IMR-90 (cell line): ENCODE data around the gene SLC1A1. TPM values are rescaled to one million over a fixed set of nuclear protein-coding genes. Genes with fewer than 3 reads are reported as not detected.

Experiments
- ATAC-seq: fragments of 200-7000 bp; cut with Tn5 transposase; 2 replicates; pipeline ENCODE4 v1.9.1; 2020; ENCODE audit warnings: low read depth, mild to moderate bottlenecking, moderate library complexity
- BruUV-seq: library from RNA; stranded (reverse); fragments of 400-500 nt; replicated peaks from 2 replicates; lab custom pipeline; 2021; lab: Mats Ljungman, UMichigan
- CTCF ChIA-PET: fragments of 300-600 bp; formaldehyde crosslinking; extraction: SDS; loops from one replicate; lab custom pipeline; 2021; ENCODE audit warnings: antibody characterized with exemption; lab: Yijun Ruan, JAX
- POLR2A ChIA-PET: fragments of 300-600 bp; sonication (Branson Sonifier 250); formaldehyde crosslinking; loops from one replicate; lab custom pipeline; 2022; ENCODE audit warnings: antibody characterized with exemption; ENCODE audit not compliant: unreplicated experiment; lab: Charles Lee
- DNase-seq: peaks from one replicate; pipeline ENCODE4 v3.0.0; 2013
- H2AFZ ChIP-seq: replicated peaks from 2 replicates; pipeline ENCODE3; 2013; ENCODE audit warnings: low read length, mild to moderate bottlenecking; ENCODE audit not compliant: poor library complexity
- H2AK5ac ChIP-seq: 2 replicates; pipeline ENCODE4 v1.6.1; 2013; ENCODE audit warnings: low read depth, low read length, inconsistent platforms
- H2AK9ac ChIP-seq: replicated peaks from 2 replicates; pipeline ENCODE3; 2013; ENCODE audit warnings: mild to moderate bottlenecking, low read depth, low read length, moderate library complexity; ENCODE audit not compliant: poor library complexity
- H2BK120ac ChIP-seq: 2 replicates; pipeline ENCODE4 v1.6.1; 2013; ENCODE audit warnings: low read depth, low read length, inconsistent platforms
- H2BK15ac ChIP-seq: 3 replicates; pipeline ENCODE4 v1.6.1; 2013; ENCODE audit warnings: low read depth, low read length, inconsistent platforms
- H2BK20ac ChIP-seq: 2 replicates; pipeline ENCODE4 v1.6.1; 2013; ENCODE audit warnings: low read depth, mild to moderate bottlenecking, inconsistent platforms, low read length, moderate library complexity
- H2BK5ac ChIP-seq: 2 replicates; pipeline ENCODE4 v1.6.1; 2013; ENCODE audit warnings: mild to moderate bottlenecking, low read depth, low read length, inconsistent platforms; ENCODE audit not compliant: poor library complexity, severe bottlenecking
- H3K14ac ChIP-seq: replicated peaks from 2 replicates; pipeline ENCODE4 v1.6.1; 2013; ENCODE audit warnings: low read depth, low read length, inconsistent platforms
- H3K18ac ChIP-seq: 2 replicates; pipeline ENCODE4 v1.6.1; 2013; ENCODE audit warnings: low read depth, low read length, control low read depth
- H3K23ac ChIP-seq: 2 replicates; pipeline ENCODE4 v1.6.1; 2013; ENCODE audit warnings: low read depth, low read length, inconsistent platforms
- H3K27ac ChIP-seq: 2 replicates; pipeline ENCODE4 v1.5.1; 2013; ENCODE audit warnings: mild to moderate bottlenecking, control low read depth, low read length; ENCODE audit not compliant: insufficient read depth
- H3K27me3 ChIP-seq: 2 replicates; pipeline ENCODE4 v1.6.1; 2013; ENCODE audit warnings: low read length; ENCODE audit not compliant: control insufficient read depth, insufficient read depth
- H3K36me3 ChIP-seq: 2 replicates; pipeline ENCODE4 v1.6.1; 2013; ENCODE audit warnings: low read length, mixed read lengths; ENCODE audit not compliant: control insufficient read depth, insufficient read depth
- H3K4ac ChIP-seq: 2 replicates; pipeline ENCODE4 v1.6.1; 2013; ENCODE audit warnings: low read depth, low read length, inconsistent platforms
- H3K4me1 ChIP-seq: 2 replicates; pipeline ENCODE4 v1.6.1; 2013; ENCODE audit warnings: low read length, mixed read lengths; ENCODE audit not compliant: control insufficient read depth, insufficient read depth
- H3K4me2 ChIP-seq: 2 replicates; pipeline ENCODE4 v1.6.1; 2013; ENCODE audit warnings: low read depth, mild to moderate bottlenecking, control low read depth, low read length, moderate library complexity
- H3K4me3 ChIP-seq: 2 replicates; pipeline ENCODE4 v1.5.1; 2013; ENCODE audit warnings: low read depth, mild to moderate bottlenecking, control low read depth, low read length, moderate library complexity; ENCODE audit not compliant: insufficient read depth
- H3K56ac ChIP-seq: 2 replicates; pipeline ENCODE4 v1.6.1; 2013; ENCODE audit warnings: low read length, inconsistent platforms; ENCODE audit not compliant: insufficient read depth; ENCODE audit errors: extremely low read depth
- H3K79me1 ChIP-seq, 2 experiments: 2 replicates each; pipeline ENCODE4 v1.6.1; 2013; ENCODE audit warnings: low read length in 2 of 2, inconsistent platforms in 1 of 2, low read depth in 1 of 2
- H3K9ac ChIP-seq: 2 replicates; pipeline ENCODE4 v1.6.1; 2013; ENCODE audit warnings: low read depth, low read length, control low read depth
- H3K9me1 ChIP-seq: 2 replicates; pipeline ENCODE4 v1.6.1; 2013; ENCODE audit warnings: low read length, inconsistent platforms; ENCODE audit not compliant: insufficient read depth
- H3K9me3 ChIP-seq: 2 replicates; pipeline ENCODE4 v1.6.1; 2013; ENCODE audit warnings: low read length; ENCODE audit not compliant: control insufficient read depth, insufficient read depth
- H4K20me1 ChIP-seq: 2 replicates; pipeline ENCODE4 v1.6.1; 2013; ENCODE audit warnings: low read length, inconsistent platforms; ENCODE audit not compliant: insufficient read depth
- H4K5ac ChIP-seq: 2 replicates; pipeline ENCODE4 v1.6.1; 2013; ENCODE audit warnings: mild to moderate bottlenecking, low read depth, low read length, control low read depth
- H4K8ac ChIP-seq, 2 experiments: 2 replicates each; pipeline ENCODE4 v1.6.1; 2013; ENCODE audit warnings: low read depth in 2 of 2, low read length in 2 of 2, control low read depth in 1 of 2, inconsistent platforms in 1 of 2
- H4K91ac ChIP-seq: 2 replicates; pipeline ENCODE4 v1.6.1; 2013; ENCODE audit warnings: low read depth, low read length, inconsistent platforms; ENCODE audit not compliant: insufficient read depth
- CHD1 ChIP-seq: IDR thresholded peaks from 2 replicates; pipeline ENCODE4 v1.6.1; 2012; ENCODE audit warnings: low read depth, low read length, improper control_type of control experiment
- FOS ChIP-seq: fragments of 150-350 bp; IDR thresholded peaks from 2 replicates; pipeline ENCODE4 v1.6.1; 2016; ENCODE audit warnings: low read depth, low read length
- MAFK ChIP-seq: IDR thresholded peaks from 2 replicates; pipeline ENCODE4 v1.6.1; 2012; ENCODE audit warnings: low read depth, low read length, improper control_type of control experiment
- MAZ ChIP-seq: IDR thresholded peaks from 2 replicates; pipeline ENCODE4 v1.6.1; 2012; ENCODE audit warnings: low read depth, mild to moderate bottlenecking, low read length, improper control_type of control experiment, moderate library complexity, borderline replicate concordance
- MXI1 ChIP-seq: IDR thresholded peaks from 2 replicates; pipeline ENCODE4 v1.6.1; 2012; ENCODE audit warnings: low read depth, mild to moderate bottlenecking, low read length, moderate library complexity, borderline replicate concordance
- POLR2A ChIP-seq: IDR thresholded peaks from 2 replicates; pipeline ENCODE4 v1.6.1; 2012; ENCODE audit warnings: mild to moderate bottlenecking, low read depth, low read length
- RCOR1 ChIP-seq: IDR thresholded peaks from 2 replicates; pipeline ENCODE4 v1.6.1; 2012; ENCODE audit warnings: mild to moderate bottlenecking, low read length, improper control_type of control experiment; ENCODE audit not compliant: insufficient replicate concordance
- RFX5 ChIP-seq: IDR thresholded peaks from 2 replicates; pipeline ENCODE4 v1.8.0; 2012; ENCODE audit warnings: low read depth, mild to moderate bottlenecking, low read length, moderate library complexity
- SMC3 ChIP-seq: fragments of 150-350 bp; IDR thresholded peaks from 2 replicates; pipeline ENCODE4 v1.6.1; 2016; ENCODE audit warnings: low read depth, mild to moderate bottlenecking, antibody characterized with exemption, low read length, moderate library complexity
- WGBS, 2 experiments: methylation state at CpG; one replicate each; pipeline versions ENCODE4 v1.1.5 to v1.1.7; 2013; ENCODE audit warnings: missing lambda C conversion rate in 2 of 2; ENCODE audit not compliant: insufficient read length in 1 of 2; ENCODE audit errors: extremely low coverage in 2 of 2; 5-methylcytosine and 5-hydroxymethylcytosine counted together
- dilution Hi-C: fragments of 300-500 bp; cut with HindIII; formaldehyde crosslinking; loops from one replicate; pipeline ENCODE4 v1.14.3; 2018; ENCODE audit warnings: low sequenced_read_pairs; ENCODE audit not compliant: unreplicated experiment
- in situ Hi-C: fragments of 300-500 bp; cut with MboI; formaldehyde crosslinking; loops from 3 replicates; pipeline ENCODE4 v1.14.3; 2019; ENCODE audit warnings: low sequenced_read_pairs, inconsistent platforms, mixed read lengths
- intact Hi-C: fragments of 100-400 bp; cut with micrococcal nuclease; formaldehyde crosslinking; loops from 2 replicates; pipeline ENCODE4 v1.10.0; 2022
- polyA plus RNA-seq, 3 experiments: library from polyadenylated mRNA; depleted of rRNA; stranded (reverse); fragments of >200 nt; gene quantifications; 2 replicates each; pipeline ENCODE4 v1.2.3, GENCODE V29; 2012; ENCODE audit warnings: low replicate concordance in 1 of 3
- total RNA-seq: library from RNA; depleted of rRNA; stranded (reverse); fragments of >200 nt; gene quantifications from 2 replicates; pipeline ENCODE4 v1.2.3, GENCODE V29; 2012
- TF ChIP-seq, protein P1 (sequence below): fragments of 150-350 bp; IDR thresholded peaks from 2 replicates; pipeline ENCODE4 v1.6.1; 2017; ENCODE audit warnings: mild to moderate bottlenecking, antibody characterized with exemption, low read length, low read depth
- TF ChIP-seq, protein P2 (sequence below): conservative IDR thresholded peaks from 2 replicates; pipeline ENCODE4 v1.5.1; 2012; ENCODE audit warnings: mild to moderate bottlenecking, low read depth, low read length, improper control_type of control experiment
- TF ChIP-seq, protein P3 (sequence below): fragments of 150-350 bp; IDR thresholded peaks from 2 replicates; pipeline ENCODE4 v1.6.1; 2016; ENCODE audit warnings: low read depth, mild to moderate bottlenecking, low read length, moderate library complexity, borderline replicate concordance

Gene SLC1A1
- total and polyA plus RNA-seq, 2 of the 4 experiments (the other 2 are of a cell fraction) = 2.2 to 4.1 TPM

DNA sequence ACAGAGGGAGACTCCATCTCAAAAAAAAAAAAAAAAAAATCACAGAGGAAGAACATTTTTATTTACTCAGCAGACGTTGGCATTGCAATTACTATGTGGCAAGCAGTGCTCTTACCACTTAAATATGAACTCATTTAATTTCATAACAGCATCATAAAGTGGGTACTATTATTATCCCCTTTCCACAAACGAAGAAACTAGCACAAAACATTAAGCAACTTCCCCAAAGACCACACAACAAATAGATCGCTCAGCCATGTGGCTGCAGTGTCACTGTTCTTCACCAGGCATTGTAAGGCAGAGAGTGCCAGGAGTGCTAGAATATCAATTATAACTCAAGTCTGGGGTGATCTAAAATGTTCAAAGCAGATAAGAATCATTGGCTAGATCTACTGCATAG is 102.0 kb downstream of the SLC1A1 start:
- no peaks in the 10 kb centered on the region for H3K79me1 ChIP-seq
- no TSS peak for BruUV-seq
- no peak overlapping the region for H4K8ac ChIP-seq
- no peak overlapping the region for H2AK5ac ChIP-seq
- H2BK120ac ChIP-seq = no peak overlapping the region
- no peak overlapping the region for H3K4ac ChIP-seq
- DNase-seq = no peak
- H3K14ac ChIP-seq = no peak overlapping the region
- H3K56ac ChIP-seq = no peak overlapping the region
- H3K4me2 ChIP-seq = no peak overlapping the region
- in situ Hi-C loops = no loop called here
- no peak overlapping the region for H2AFZ ChIP-seq
- no peak overlapping the region for H2AK9ac ChIP-seq
- H3K4me1 ChIP-seq = peaks cover 7% of the 10 kb centered on the region
- WGBS, 2 experiments = no CpG with 5 or more reads among the region's 3 CpGs
- no peak overlapping the region for H3K27ac ChIP-seq
- H3K9me3 ChIP-seq = no peaks in the 10 kb centered on the region
- H3K18ac ChIP-seq = no peak overlapping the region
- H2BK5ac ChIP-seq = no peak overlapping the region
- dilution Hi-C loops = no loop called here
- no peak overlapping the region for H2BK20ac ChIP-seq
- POLR2A ChIA-PET = no interaction called here
- H3K9ac ChIP-seq = no peak overlapping the region
- H3K27me3 ChIP-seq = no peaks in the 10 kb centered on the region
- H3K36me3 ChIP-seq = no peaks in the 10 kb centered on the region
- peaks cover 3% of the 10 kb centered on the region; the same call in 1 of the 2 replicates for H3K9me1 ChIP-seq
- CTCF ChIA-PET = interaction anchor here (0.6 kb wide), 1 partner anchor 139 kb away, joined by 4 read pairs; no protein-coding TSS in a partner anchor
- no peak for ATAC-seq
- H3K23ac ChIP-seq = no peak overlapping the region
- no peaks in the 10 kb centered on the region for H4K20me1 ChIP-seq
- no peak overlapping the region for H3K4me3 ChIP-seq
- H4K91ac ChIP-seq = no peak overlapping the region
- no peak overlapping the region for H4K5ac ChIP-seq
- TF ChIP-seq, protein P1, sequence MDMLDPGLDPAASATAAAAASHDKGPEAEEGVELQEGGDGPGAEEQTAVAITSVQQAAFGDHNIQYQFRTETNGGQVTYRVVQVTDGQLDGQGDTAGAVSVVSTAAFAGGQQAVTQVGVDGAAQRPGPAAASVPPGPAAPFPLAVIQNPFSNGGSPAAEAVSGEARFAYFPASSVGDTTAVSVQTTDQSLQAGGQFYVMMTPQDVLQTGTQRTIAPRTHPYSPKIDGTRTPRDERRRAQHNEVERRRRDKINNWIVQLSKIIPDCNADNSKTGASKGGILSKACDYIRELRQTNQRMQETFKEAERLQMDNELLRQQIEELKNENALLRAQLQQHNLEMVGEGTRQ = no peak
- TF ChIP-seq CHD1 (no peak), MAZ (no peak), RFX5 (no peak), RCOR1 (no peak), MXI1 (no peak), POLR2A (no peak), FOS (no peak), MAFK (no peak), SMC3 (no peak)
- TF ChIP-seq, protein P2, sequence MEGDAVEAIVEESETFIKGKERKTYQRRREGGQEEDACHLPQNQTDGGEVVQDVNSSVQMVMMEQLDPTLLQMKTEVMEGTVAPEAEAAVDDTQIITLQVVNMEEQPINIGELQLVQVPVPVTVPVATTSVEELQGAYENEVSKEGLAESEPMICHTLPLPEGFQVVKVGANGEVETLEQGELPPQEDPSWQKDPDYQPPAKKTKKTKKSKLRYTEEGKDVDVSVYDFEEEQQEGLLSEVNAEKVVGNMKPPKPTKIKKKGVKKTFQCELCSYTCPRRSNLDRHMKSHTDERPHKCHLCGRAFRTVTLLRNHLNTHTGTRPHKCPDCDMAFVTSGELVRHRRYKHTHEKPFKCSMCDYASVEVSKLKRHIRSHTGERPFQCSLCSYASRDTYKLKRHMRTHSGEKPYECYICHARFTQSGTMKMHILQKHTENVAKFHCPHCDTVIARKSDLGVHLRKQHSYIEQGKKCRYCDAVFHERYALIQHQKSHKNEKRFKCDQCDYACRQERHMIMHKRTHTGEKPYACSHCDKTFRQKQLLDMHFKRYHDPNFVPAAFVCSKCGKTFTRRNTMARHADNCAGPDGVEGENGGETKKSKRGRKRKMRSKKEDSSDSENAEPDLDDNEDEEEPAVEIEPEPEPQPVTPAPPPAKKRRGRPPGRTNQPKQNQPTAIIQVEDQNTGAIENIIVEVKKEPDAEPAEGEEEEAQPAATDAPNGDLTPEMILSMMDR = no peak
- TF ChIP-seq, protein P3, sequence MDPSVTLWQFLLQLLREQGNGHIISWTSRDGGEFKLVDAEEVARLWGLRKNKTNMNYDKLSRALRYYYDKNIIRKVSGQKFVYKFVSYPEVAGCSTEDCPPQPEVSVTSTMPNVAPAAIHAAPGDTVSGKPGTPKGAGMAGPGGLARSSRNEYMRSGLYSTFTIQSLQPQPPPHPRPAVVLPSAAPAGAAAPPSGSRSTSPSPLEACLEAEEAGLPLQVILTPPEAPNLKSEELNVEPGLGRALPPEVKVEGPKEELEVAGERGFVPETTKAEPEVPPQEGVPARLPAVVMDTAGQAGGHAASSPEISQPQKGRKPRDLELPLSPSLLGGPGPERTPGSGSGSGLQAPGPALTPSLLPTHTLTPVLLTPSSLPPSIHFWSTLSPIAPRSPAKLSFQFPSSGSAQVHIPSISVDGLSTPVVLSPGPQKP = no peak
- no peak overlapping the region for H2BK15ac ChIP-seq
- intact Hi-C loops = no loop called here
